DOHH2 (cell line): ENCODE measurements around the gene RAB31.

Source experiments
- EZH2phosphoT487 ChIP-seq: fragments of 200-600 bp; sonication (generic); IDR thresholded peaks from 2 replicates; pipeline ENCODE4 v1.6.1; 2017; ENCODE audit warnings: borderline replicate concordance, mild to moderate bottlenecking, antibody characterized with exemption, low read length, moderate library complexity, mixed read lengths
- TF ChIP-seq, protein P1 (sequence below): fragments of 200-600 bp; sonication (generic); IDR thresholded peaks from one replicate; pipeline ENCODE4 v1.5.1; 2014; ENCODE audit warnings: antibody characterized with exemption, mild to moderate bottlenecking, low read depth, low read length; ENCODE audit not compliant: poor library complexity, severe bottlenecking

GRCh38 chr18:9726175-9726574 lies 18.1 kb downstream of the RAB31 start:
- TF ChIP-seq, protein P1, sequence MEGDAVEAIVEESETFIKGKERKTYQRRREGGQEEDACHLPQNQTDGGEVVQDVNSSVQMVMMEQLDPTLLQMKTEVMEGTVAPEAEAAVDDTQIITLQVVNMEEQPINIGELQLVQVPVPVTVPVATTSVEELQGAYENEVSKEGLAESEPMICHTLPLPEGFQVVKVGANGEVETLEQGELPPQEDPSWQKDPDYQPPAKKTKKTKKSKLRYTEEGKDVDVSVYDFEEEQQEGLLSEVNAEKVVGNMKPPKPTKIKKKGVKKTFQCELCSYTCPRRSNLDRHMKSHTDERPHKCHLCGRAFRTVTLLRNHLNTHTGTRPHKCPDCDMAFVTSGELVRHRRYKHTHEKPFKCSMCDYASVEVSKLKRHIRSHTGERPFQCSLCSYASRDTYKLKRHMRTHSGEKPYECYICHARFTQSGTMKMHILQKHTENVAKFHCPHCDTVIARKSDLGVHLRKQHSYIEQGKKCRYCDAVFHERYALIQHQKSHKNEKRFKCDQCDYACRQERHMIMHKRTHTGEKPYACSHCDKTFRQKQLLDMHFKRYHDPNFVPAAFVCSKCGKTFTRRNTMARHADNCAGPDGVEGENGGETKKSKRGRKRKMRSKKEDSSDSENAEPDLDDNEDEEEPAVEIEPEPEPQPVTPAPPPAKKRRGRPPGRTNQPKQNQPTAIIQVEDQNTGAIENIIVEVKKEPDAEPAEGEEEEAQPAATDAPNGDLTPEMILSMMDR = no peak
- TF ChIP-seq EZH2phosphoT487 = no peak
